C1 segment of cervical spinal cord (tissue), 14 donors: Measurements from ENCODE around the gene UBE2N.

ENCODE experiments used
- DNase-seq, 14 donors: peaks; one replicate each; lab custom pipeline; 2025; lab: John Stamatoyannopoulos, UW

Gene UBE2N

GRCh38 chr12:93358058-93358457, 83.7 kb downstream of the UBE2N start:
- no peak for DNase-seq

- DNase-seq = no peak
Measured at GRCh38 chr12:93356214-93356613, 85.5 kb downstream of the UBE2N start.
